HepG2 (cell line): ENCODE data around the gene SRCAP. TPM values are rescaled to one million over a fixed set of nuclear protein-coding genes. Genes with fewer than 3 reads are reported as not detected.

ENCODE experiments used
- HHEX ChIP-seq: IDR thresholded peaks from 2 replicates; pipeline ENCODE4 v1.6.1; 2016; ENCODE audit warnings: control low read depth
- HOXA5 ChIP-seq: sonication (generic); formaldehyde crosslinking; IDR thresholded peaks from 2 replicates; pipeline ENCODE4 v1.4.0; 2020; ENCODE audit warnings: missing genetic modification reagents
- MED1 ChIP-seq: sonication (generic); formaldehyde crosslinking; IDR thresholded peaks from 2 replicates; pipeline ENCODE4 v1.4.0; 2020; ENCODE audit warnings: missing genetic modification reagents
- MEF2D ChIP-seq: sonication (generic); formaldehyde crosslinking; IDR thresholded peaks from 2 replicates; pipeline ENCODE4 v1.5.1; 2020; ENCODE audit warnings: mild to moderate bottlenecking, missing genetic modification reagents
- NCOA1 ChIP-seq: sonication (generic); formaldehyde crosslinking; IDR thresholded peaks from 2 replicates; pipeline ENCODE4 v1.9.0; 2021; ENCODE audit warnings: missing genetic modification reagents
- NR2F1 ChIP-seq, 2 experiments: fragments of 450-650 bp in 1 of 2; formaldehyde crosslinking in 1 of 2; IDR thresholded peaks; 2 replicates each; pipeline versions ENCODE4 v1.5.0 to v1.6.1; 2016 to 2020; ENCODE audit warnings: mild to moderate bottlenecking in 1 of 2, missing compliant biosample characterization in 1 of 2, missing genetic modification reagents in 1 of 2, moderate library complexity in 1 of 2
- PAF1 ChIP-seq: IDR thresholded peaks from 2 replicates; pipeline ENCODE4 v1.6.1; 2016; ENCODE audit warnings: missing genetic modification reagents, missing compliant biosample characterization
- STAT6 ChIP-seq: sonication (generic); formaldehyde crosslinking; IDR thresholded peaks from 2 replicates; pipeline ENCODE4 v1.4.0; 2020; ENCODE audit warnings: missing genetic modification reagents, mild to moderate bottlenecking, borderline replicate concordance
- TAF1 ChIP-seq: sonication (generic); formaldehyde crosslinking; IDR thresholded peaks from 2 replicates; pipeline ENCODE4 v1.4.0; 2020; ENCODE audit warnings: missing genetic modification reagents
- TOE1 ChIP-seq: sonication (generic); formaldehyde crosslinking; IDR thresholded peaks from 2 replicates; pipeline ENCODE4 v1.4.0; 2020; ENCODE audit warnings: mild to moderate bottlenecking, missing genetic modification reagents
- ZFAT ChIP-seq: sonication (generic); formaldehyde crosslinking; conservative IDR thresholded peaks from 2 replicates; pipeline ENCODE4 v1.8.1; 2023; ENCODE audit warnings: missing genetic modification reagents, inconsistent platforms
- ZNF12 ChIP-seq: sonication (generic); formaldehyde crosslinking; IDR thresholded peaks from 2 replicates; pipeline ENCODE4 v1.5.0; 2020; ENCODE audit warnings: missing genetic modification reagents
- ZNF337 ChIP-seq: sonication (generic); formaldehyde crosslinking; IDR thresholded peaks from 2 replicates; pipeline ENCODE4 v1.5.1; 2020; ENCODE audit warnings: missing genetic modification reagents, low read depth, mild to moderate bottlenecking, borderline replicate concordance
- ZNF350 ChIP-seq: sonication (generic); formaldehyde crosslinking; IDR thresholded peaks from 2 replicates; pipeline ENCODE4 v1.4.0; 2020; ENCODE audit warnings: mild to moderate bottlenecking, low read depth, missing genetic modification reagents, borderline replicate concordance
- ZNF44 ChIP-seq: sonication (generic); formaldehyde crosslinking; IDR thresholded peaks from 2 replicates; pipeline ENCODE4 v1.5.1; 2020; ENCODE audit warnings: mild to moderate bottlenecking, missing genetic modification reagents
- ZNF557 ChIP-seq: sonication (generic); formaldehyde crosslinking; IDR thresholded peaks from 2 replicates; pipeline ENCODE4 v1.4.0; 2020; ENCODE audit warnings: missing genetic modification reagents
- ZNF7 ChIP-seq: IDR thresholded peaks from 2 replicates; pipeline ENCODE4 v1.6.1; 2016; ENCODE audit warnings: missing biosample characterization, missing genetic modification reagents
- ZNF773 ChIP-seq: sonication (generic); formaldehyde crosslinking; IDR thresholded peaks from 2 replicates; pipeline ENCODE4 v1.4.0; 2020; ENCODE audit warnings: missing genetic modification reagents, borderline replicate concordance
- ZNF891 ChIP-seq: sonication (generic); formaldehyde crosslinking; IDR thresholded peaks from 2 replicates; pipeline ENCODE4 v1.5.0; 2020; ENCODE audit warnings: mild to moderate bottlenecking, missing genetic modification reagents
- polyA plus RNA-seq, 8 experiments: library from polyadenylated mRNA; depleted of rRNA in 3 of 8; stranded (reverse) in 7 of 8; unstranded in 1 of 8; fragments of >200 nt; fragmentation: Illumina TruSeq in 4 of 8; extraction: Trizol in 4 of 8; gene quantifications; 2 replicates each; pipeline versions ENCODE4 v1.2.1 to v1.2.3, GENCODE V29; 2011 to 2016; ENCODE audit warnings: low read depth in 4 of 8, missing spikeins in 1 of 8, mixed read lengths in 1 of 8; ENCODE audit not compliant: insufficient read depth in 1 of 8
- total RNA-seq, 5 experiments: library from RNA; depleted of rRNA; stranded (reverse); fragments of >200 nt; fragmentation: Illumina TruSeq; extraction: Trizol; gene quantifications; 2 replicates each; pipeline ENCODE4 v1.2.3, GENCODE V29; 2016; ENCODE audit warnings: low read depth in 1 of 5
- TF ChIP-seq, protein P1 (sequence below): sonication (generic); formaldehyde crosslinking; IDR thresholded peaks from 2 replicates; pipeline ENCODE4 v1.9.0; 2021; ENCODE audit warnings: missing genetic modification reagents, mild to moderate bottlenecking, borderline replicate concordance
- TF ChIP-seq, protein P2 (sequence below): IDR thresholded peaks from 2 replicates; pipeline ENCODE4 v1.6.1; 2012; ENCODE audit warnings: low read depth, low read length, improper control_type of control experiment
- TF ChIP-seq, protein P3 (sequence below): sonication (generic); formaldehyde crosslinking; IDR thresholded peaks from 2 replicates; pipeline ENCODE4 v1.9.0; 2021; ENCODE audit warnings: missing genetic modification reagents, borderline replicate concordance

Gene SRCAP
- total and polyA plus RNA-seq, 2 of the 13 experiments (the other 11 are each of a cell fraction or from before 2014, with no cell fraction given), result 4.9 to 9.0 TPM

GRCh38 chr16:30786936-30787612 is 88.1 kb downstream of the SRCAP start, which contains the start of gene ZNF629 (continued):
- TF ChIP-seq ZNF350 (peak; percentile 64), TAF1 (CRISPR knock-in tag) (peak; percentile 96), ZNF773 (CRISPR knock-in tag) (no peak), TOE1 (CRISPR knock-in tag) (0 out of 2 replicates have a peak, but pooled peaks have one; percentile 32), ZNF7 (no peak), ZNF891 (CRISPR knock-in tag) (peak; percentile 93; the same call in 1 of the 2 replicates), MED1 (CRISPR knock-in tag) (peak; percentile 83), HHEX (CRISPR knock-in tag) (no peak), STAT6 (CRISPR knock-in tag) (no peak), ZNF337 (CRISPR knock-in tag) (no peak), ZNF557 (CRISPR knock-in tag) (no peak), NR2F1 (CRISPR knock-in tag; IDR thresholded peaks at IDR 0.05) (0 out of 4 replicates have a peak, but pooled peaks of 1 of the 2 experiments have one; percentile 13), HOXA5 (0 out of 2 replicates have a peak, but pooled peaks have one; percentile 57), MEF2D (CRISPR knock-in tag) (peak; percentile 62; the same call in 1 of the 2 replicates), ZFAT (no peak), ZNF44 (no peak), NCOA1 (peak; percentile 88), ZNF12 (CRISPR knock-in tag) (no peak), PAF1 (no peak)
- TF ChIP-seq, protein P1, sequence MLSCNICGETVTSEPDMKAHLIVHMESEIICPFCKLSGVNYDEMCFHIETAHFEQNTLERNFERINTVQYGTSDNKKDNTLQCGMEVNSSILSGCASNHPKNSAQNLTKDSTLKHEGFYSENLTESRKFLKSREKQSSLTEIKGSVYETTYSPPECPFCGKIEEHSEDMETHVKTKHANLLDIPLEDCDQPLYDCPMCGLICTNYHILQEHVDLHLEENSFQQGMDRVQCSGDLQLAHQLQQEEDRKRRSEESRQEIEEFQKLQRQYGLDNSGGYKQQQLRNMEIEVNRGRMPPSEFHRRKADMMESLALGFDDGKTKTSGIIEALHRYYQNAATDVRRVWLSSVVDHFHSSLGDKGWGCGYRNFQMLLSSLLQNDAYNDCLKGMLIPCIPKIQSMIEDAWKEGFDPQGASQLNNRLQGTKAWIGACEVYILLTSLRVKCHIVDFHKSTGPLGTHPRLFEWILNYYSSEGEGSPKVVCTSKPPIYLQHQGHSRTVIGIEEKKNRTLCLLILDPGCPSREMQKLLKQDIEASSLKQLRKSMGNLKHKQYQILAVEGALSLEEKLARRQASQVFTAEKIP (CRISPR knock-in tag), result no peak
- TF ChIP-seq, protein P2, sequence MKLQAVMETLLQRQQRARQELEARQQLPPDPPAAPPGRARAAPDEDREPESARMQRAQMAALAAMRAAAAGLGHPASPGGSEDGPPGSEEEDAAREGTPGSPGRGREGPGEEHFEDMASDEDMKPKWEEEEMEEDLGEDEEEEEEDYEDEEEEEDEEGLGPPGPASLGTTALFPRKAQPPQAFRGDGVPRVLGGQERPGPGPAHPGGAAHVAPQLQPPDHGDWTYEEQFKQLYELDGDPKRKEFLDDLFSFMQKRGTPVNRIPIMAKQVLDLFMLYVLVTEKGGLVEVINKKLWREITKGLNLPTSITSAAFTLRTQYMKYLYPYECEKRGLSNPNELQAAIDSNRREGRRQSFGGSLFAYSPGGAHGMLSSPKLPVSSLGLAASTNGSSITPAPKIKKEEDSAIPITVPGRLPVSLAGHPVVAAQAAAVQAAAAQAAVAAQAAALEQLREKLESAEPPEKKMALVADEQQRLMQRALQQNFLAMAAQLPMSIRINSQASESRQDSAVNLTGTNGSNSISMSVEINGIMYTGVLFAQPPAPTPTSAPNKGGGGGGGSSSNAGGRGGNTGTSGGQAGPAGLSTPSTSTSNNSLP, result no peak
- TF ChIP-seq, protein P3, sequence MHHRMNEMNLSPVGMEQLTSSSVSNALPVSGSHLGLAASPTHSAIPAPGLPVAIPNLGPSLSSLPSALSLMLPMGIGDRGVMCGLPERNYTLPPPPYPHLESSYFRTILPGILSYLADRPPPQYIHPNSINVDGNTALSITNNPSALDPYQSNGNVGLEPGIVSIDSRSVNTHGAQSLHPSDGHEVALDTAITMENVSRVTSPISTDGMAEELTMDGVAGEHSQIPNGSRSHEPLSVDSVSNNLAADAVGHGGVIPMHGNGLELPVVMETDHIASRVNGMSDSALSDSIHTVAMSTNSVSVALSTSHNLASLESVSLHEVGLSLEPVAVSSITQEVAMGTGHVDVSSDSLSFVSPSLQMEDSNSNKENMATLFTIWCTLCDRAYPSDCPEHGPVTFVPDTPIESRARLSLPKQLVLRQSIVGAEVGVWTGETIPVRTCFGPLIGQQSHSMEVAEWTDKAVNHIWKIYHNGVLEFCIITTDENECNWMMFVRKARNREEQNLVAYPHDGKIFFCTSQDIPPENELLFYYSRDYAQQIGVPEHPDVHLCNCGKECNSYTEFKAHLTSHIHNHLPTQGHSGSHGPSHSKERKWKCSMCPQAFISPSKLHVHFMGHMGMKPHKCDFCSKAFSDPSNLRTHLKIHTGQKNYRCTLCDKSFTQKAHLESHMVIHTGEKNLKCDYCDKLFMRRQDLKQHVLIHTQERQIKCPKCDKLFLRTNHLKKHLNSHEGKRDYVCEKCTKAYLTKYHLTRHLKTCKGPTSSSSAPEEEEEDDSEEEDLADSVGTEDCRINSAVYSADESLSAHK (CRISPR knock-in tag), result no peak; the same call in 1 of the 2 replicates
